ENCODE data around the gene FSCN2. TPM values are rescaled to one million over a fixed set of nuclear protein-coding genes. Genes with fewer than 3 reads are reported as not detected.

Gene FSCN2
- total and polyA plus RNA-seq, 2 experiments from 2014 or later = 0.13 to 1.6 TPM

DNA sequence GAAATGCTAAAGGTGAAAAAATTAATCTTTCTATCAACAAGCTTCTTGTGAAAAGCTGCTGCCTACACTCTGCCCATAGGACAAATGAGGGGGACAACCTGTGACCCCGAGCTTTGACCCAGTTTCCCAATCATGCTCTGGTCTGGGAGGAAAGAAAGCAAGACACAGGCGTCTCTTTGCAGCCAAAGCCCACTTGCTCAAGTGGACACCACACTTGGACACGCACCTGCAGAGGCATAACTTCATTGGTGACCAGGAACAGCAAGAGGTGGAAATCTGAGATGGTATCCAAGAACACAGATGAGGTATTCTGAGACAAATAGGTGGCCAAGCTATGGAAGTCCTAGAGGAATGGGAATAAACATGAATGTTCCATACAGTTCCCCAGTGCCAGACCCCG lies 39.0 kb downstream of the FSCN2 start:
- no peaks in the 10 kb centered on the region for H3K79me2 ChIP-seq (replicated peaks; ENCODE audit: insufficient read depth)
- peaks cover 18% of the 10 kb centered on the region; the same call in 1 of the 2 replicates for H3K36me3 ChIP-seq (ENCODE audit: insufficient read depth)
- no peaks in the 10 kb centered on the region for H3K9me2 ChIP-seq (ENCODE audit: insufficient read depth)
- no peak overlapping the region for H3K4me3 ChIP-seq
- no peak overlapping the region for H3K27ac ChIP-seq (ENCODE audit: low read depth)
- Mint-ChIP-seq H3K36me3 (ENCODE audit: low read depth) (peaks cover 85% of the 10 kb centered on the region), H3K27ac (no peak overlapping the region), H3K4me3 (no peak overlapping the region), H3K27me3 (ENCODE audit: insufficient read depth, low read depth, poor library complexity) (peaks cover 3% of the 10 kb centered on the region), H3K4me1 (no peaks in the 10 kb centered on the region), H3K9me3 (no peaks in the 10 kb centered on the region)
- H2AFZ ChIP-seq = no peak overlapping the region
- TF ChIP-seq JUNB (IDR thresholded peaks at IDR 0.05; ENCODE audit: unreplicated experiment) = no peak
- TF ChIP-seq EZH2 (IDR thresholded peaks at IDR 0.05; ENCODE audit: low read depth, unreplicated experiment) = no peak
- no peak for TF ChIP-seq CTCF (conservative IDR thresholded peaks at IDR 0.05; ENCODE audit: low read depth in 2 of 2)
- TF ChIP-seq ZNF331 (CRISPR knock-in tag; IDR thresholded peaks at IDR 0.05; ENCODE audit: low read depth) = no peak
- no peak for TF ChIP-seq CREB1 (CRISPR knock-in tag; IDR thresholded peaks at IDR 0.05; ENCODE audit: low read depth)
- no peak for TF ChIP-seq EZH2phosphoT487 (IDR thresholded peaks at IDR 0.05; ENCODE audit: unreplicated experiment)
- H3K27me3 ChIP-seq (ENCODE audit: insufficient read depth) = no peaks in the 10 kb centered on the region
- H4K20me1 ChIP-seq (replicated peaks; ENCODE audit: insufficient read depth) = peaks cover 8% of the 10 kb centered on the region
- H3F3A ChIP-seq (replicated peaks; ENCODE audit: low read depth) = no peaks in the 10 kb centered on the region
- no peak overlapping the region for H3K4me2 ChIP-seq
- no peaks in the 10 kb centered on the region for H3K4me1 ChIP-seq (ENCODE audit: insufficient read depth)
- DNase-seq (ENCODE audit: low spot score) = no peak
- no peak for ATAC-seq

DNA sequence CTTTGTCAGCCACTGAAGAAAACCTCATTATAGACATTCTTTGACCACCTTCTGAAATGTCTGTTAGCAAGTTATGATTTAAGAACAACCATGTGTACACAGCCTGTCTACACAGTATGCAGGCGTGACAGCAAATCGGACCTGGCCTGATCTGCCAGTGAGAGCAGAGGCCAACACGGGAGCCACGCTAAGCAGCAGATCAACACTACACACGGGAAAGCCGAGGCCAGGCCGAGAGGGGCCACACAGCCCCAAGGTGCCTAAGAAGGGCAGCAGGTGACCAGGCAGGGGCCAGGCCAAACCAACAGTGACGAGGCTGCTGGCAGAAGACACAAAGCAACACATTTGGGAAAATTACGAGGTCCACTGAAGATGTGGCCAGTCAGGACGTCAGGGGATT lies 40.2 kb downstream of the FSCN2 start:
- no peak overlapping the region for H2AFZ ChIP-seq
- TF ChIP-seq NANOG (IDR thresholded peaks at IDR 0.05; ENCODE audit: borderline replicate concordance) (no peak), EZH2 (IDR thresholded peaks at IDR 0.05; ENCODE audit: low read depth, unreplicated experiment) (no peak), CTCF (conservative IDR thresholded peaks at IDR 0.05; ENCODE audit: low read depth in 2 of 2) (no peak), CREB1 (CRISPR knock-in tag; IDR thresholded peaks at IDR 0.05; ENCODE audit: low read depth) (no peak), POLR2AphosphoS5 (IDR thresholded peaks at IDR 0.05; ENCODE audit: low read depth) (no peak), STAT1 (IDR thresholded peaks at IDR 0.05; ENCODE audit: unreplicated experiment) (no peak), ZNF114 (CRISPR knock-in tag; IDR thresholded peaks at IDR 0.05) (no peak), EZH2phosphoT487 (IDR thresholded peaks at IDR 0.05; ENCODE audit: unreplicated experiment) (no peak), JUNB (IDR thresholded peaks at IDR 0.05; ENCODE audit: unreplicated experiment) (no peak), ZNF331 (CRISPR knock-in tag; IDR thresholded peaks at IDR 0.05; ENCODE audit: low read depth) (no peak), REST (IDR thresholded peaks at IDR 0.05; ENCODE audit: unreplicated experiment) (no peak)
- TF ChIP-seq, protein P1, sequence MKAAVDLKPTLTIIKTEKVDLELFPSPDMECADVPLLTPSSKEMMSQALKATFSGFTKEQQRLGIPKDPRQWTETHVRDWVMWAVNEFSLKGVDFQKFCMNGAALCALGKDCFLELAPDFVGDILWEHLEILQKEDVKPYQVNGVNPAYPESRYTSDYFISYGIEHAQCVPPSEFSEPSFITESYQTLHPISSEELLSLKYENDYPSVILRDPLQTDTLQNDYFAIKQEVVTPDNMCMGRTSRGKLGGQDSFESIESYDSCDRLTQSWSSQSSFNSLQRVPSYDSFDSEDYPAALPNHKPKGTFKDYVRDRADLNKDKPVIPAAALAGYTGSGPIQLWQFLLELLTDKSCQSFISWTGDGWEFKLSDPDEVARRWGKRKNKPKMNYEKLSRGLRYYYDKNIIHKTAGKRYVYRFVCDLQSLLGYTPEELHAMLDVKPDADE (IDR thresholded peaks at IDR 0.05) = no peak

More for the DNA sequence above, 40.2 kb downstream of the FSCN2 start:
- H3K4me1 ChIP-seq (ENCODE audit: insufficient read depth) = no peaks in the 10 kb centered on the region
- Mint-ChIP-seq H3K4me1 (no peaks in the 10 kb centered on the region), H3K27me3 (ENCODE audit: insufficient read depth, low read depth, poor library complexity) (peaks cover 3% of the 10 kb centered on the region), H3K27ac (peak overlapping the region; percentile 28; the same call in 1 of the 2 replicates), H3K4me3 (no peak overlapping the region), H3K36me3 (ENCODE audit: low read depth) (peaks cover 85% of the 10 kb centered on the region), H3K9me3 (no peaks in the 10 kb centered on the region)
- no peaks in the 10 kb centered on the region for H3K9me2 ChIP-seq (ENCODE audit: insufficient read depth)
- H3K4me3 ChIP-seq = no peak overlapping the region
- H4K20me1 ChIP-seq (replicated peaks; ENCODE audit: insufficient read depth) = peaks cover 6% of the 10 kb centered on the region
- no peaks in the 10 kb centered on the region for H3K27me3 ChIP-seq (ENCODE audit: insufficient read depth)
- H3F3A ChIP-seq (replicated peaks; ENCODE audit: low read depth) = 0 out of 2 replicates have a peak, but pooled peaks cover 2% of the 10 kb centered on the region
- ATAC-seq = no peak
- no peak for DNase-seq (ENCODE audit: low spot score)
- no peak overlapping the region for H3K4me2 ChIP-seq
- H3K79me2 ChIP-seq (replicated peaks; ENCODE audit: insufficient read depth) = no peaks in the 10 kb centered on the region
- H3K27ac ChIP-seq (ENCODE audit: low read depth) = no peak overlapping the region
- H3K36me3 ChIP-seq (ENCODE audit: insufficient read depth) = peaks cover 17% of the 10 kb centered on the region; the same call in 1 of the 2 replicates
